OCI-LY3 (cell line): ENCODE results near the gene ANKRD18B.
"Not testable (repeated sequence)": the region's sequence is repeated elsewhere in the genome, so short reads cannot be mapped to it uniquely, and the experiment has no call there.

Source experiments
- H2AFZ ChIP-seq: fragments of 200-600, 300-600 bp; shearing (Covaris generic); 2 replicates; pipeline ENCODE4 v1.6.0; 2014; ENCODE audit warnings: antibody characterized with exemption, low read depth, low read length
- H3K27ac ChIP-seq: fragments of 200-600, 300-600 bp; sonication (generic); 2 replicates; pipeline ENCODE4 v1.5.1; 2014; ENCODE audit warnings: mild to moderate bottlenecking, low read length, moderate library complexity, mixed read lengths
- H3K27me3 ChIP-seq: fragments of 200-600, 300-600 bp; sonication (generic); 2 replicates; pipeline ENCODE4 v1.6.1; 2014; ENCODE audit warnings: low read depth, low read length, mixed read lengths
- H3K36me3 ChIP-seq: fragments of 200-600, 300-600 bp; sonication (generic); replicated peaks from 2 replicates; pipeline ENCODE3; 2014; ENCODE audit warnings: low read depth, low read length, mixed read lengths
- H3K4me1 ChIP-seq: fragments of 300-600, 200-600 bp; sonication (generic); 2 replicates; pipeline ENCODE4 v1.6.1; 2014; ENCODE audit warnings: low read length, mixed read lengths
- H3K4me2 ChIP-seq: fragments of 200-600, 300-600 bp; sonication (generic); 2 replicates; pipeline ENCODE4 v1.6.1; 2014; ENCODE audit warnings: low read length, mixed read lengths
- H3K4me3 ChIP-seq: fragments of 300-600, 200-600 bp; sonication (generic); 2 replicates; pipeline ENCODE4 v1.5.1; 2014; ENCODE audit warnings: antibody characterized with exemption, mild to moderate bottlenecking, low read length, moderate library complexity
- H3K79me2 ChIP-seq: fragments of 300-600, 200-600 bp; shearing (Covaris generic); 2 replicates; pipeline ENCODE4 v1.6.1; 2014; ENCODE audit warnings: mild to moderate bottlenecking, low read length, mixed read lengths
- H3K9ac ChIP-seq: fragments of 300-600, 200-600 bp; shearing (Covaris generic); 2 replicates; pipeline ENCODE4 v1.6.0; 2014; ENCODE audit warnings: mild to moderate bottlenecking, low read length, moderate library complexity
- H3K9me3 ChIP-seq: fragments of 200-600, 300-600 bp; shearing (Covaris generic); 2 replicates; pipeline ENCODE4 v1.6.1; 2014; ENCODE audit warnings: low read length, mixed read lengths; ENCODE audit not compliant: insufficient read depth
- H4K20me1 ChIP-seq: fragments of 200-600, 300-600 bp; sonication (generic); 2 replicates; pipeline ENCODE4 v1.6.1; 2016; ENCODE audit warnings: low read length, mixed read lengths; ENCODE audit not compliant: insufficient read depth
- CTCF ChIP-seq: fragments of 200-600, 300-600 bp; sonication (generic); IDR thresholded peaks from 2 replicates; pipeline ENCODE4 v1.5.1; 2014; ENCODE audit warnings: antibody characterized with exemption, low read length, low read depth
- EZH2phosphoT487 ChIP-seq: fragments of 200-600 bp; shearing (Covaris generic); IDR thresholded peaks from 2 replicates; pipeline ENCODE4 v1.6.1; 2018; ENCODE audit warnings: antibody characterized with exemption, mixed run types, low read depth

Gene ANKRD18B

GRCh38 chr9:33535541-33535940, 11.5 kb downstream of the ANKRD18B start:
- Histone ChIP-seq H3K4me3 (no peak overlapping the region), H3K27ac (no peak overlapping the region)
- TF ChIP-seq CTCF = no peak
- TF ChIP-seq EZH2phosphoT487 = no peak

GRCh38 chr9:33543463-33543862, 19.4 kb downstream of the ANKRD18B start:
- H3K4me3 ChIP-seq, H3K4me1 ChIP-seq, H3K9ac ChIP-seq, H3K36me3 ChIP-seq, H3K4me2 ChIP-seq, H3K9me3 ChIP-seq, H3K27me3 ChIP-seq, H3K27ac ChIP-seq, H4K20me1 ChIP-seq, H2AFZ ChIP-seq, H3K79me2 ChIP-seq: not testable (repeated sequence)

More at GRCh38 chr9:33535541-33535940, 11.5 kb downstream of the ANKRD18B start:
- no peaks in the 10 kb centered on the region for H3K4me1 ChIP-seq
- peaks cover 4% of the 10 kb centered on the region; the same call in 1 of the 2 replicates for H3K27me3 ChIP-seq
- H3K36me3 ChIP-seq = no peaks in the 10 kb centered on the region
- H3K9ac ChIP-seq = no peak overlapping the region
- H3K4me2 ChIP-seq = no peak overlapping the region
- no peaks in the 10 kb centered on the region for H3K79me2 ChIP-seq
- H4K20me1 ChIP-seq = no peaks in the 10 kb centered on the region
- H3K9me3 ChIP-seq = no peaks in the 10 kb centered on the region
- H2AFZ ChIP-seq = no peak overlapping the region

- not testable (repeated sequence) for H3K9me3 ChIP-seq, H4K20me1 ChIP-seq, H3K79me2 ChIP-seq, H2AFZ ChIP-seq, H3K4me1 ChIP-seq, H3K4me2 ChIP-seq, H3K27me3 ChIP-seq, H3K36me3 ChIP-seq, H3K27ac ChIP-seq, H3K4me3 ChIP-seq, H3K9ac ChIP-seq
These were observed 21.7 kb downstream of the ANKRD18B start for GRCh38 chr9:33545715-33546114.

- H3K79me2 ChIP-seq, H3K4me3 ChIP-seq, H2AFZ ChIP-seq, H3K27ac ChIP-seq, H3K36me3 ChIP-seq, H3K9me3 ChIP-seq, H3K4me1 ChIP-seq, H3K9ac ChIP-seq, H4K20me1 ChIP-seq, H3K4me2 ChIP-seq, H3K27me3 ChIP-seq: not testable (repeated sequence)
These were observed 24.8 kb downstream of the ANKRD18B start for GRCh38 chr9:33548816-33549215.

GRCh38 chr9:33549418-33549817, 25.4 kb downstream of the ANKRD18B start:
- not testable (repeated sequence) for H3K4me2 ChIP-seq, H3K4me3 ChIP-seq, H4K20me1 ChIP-seq, H3K27me3 ChIP-seq, H3K79me2 ChIP-seq, H2AFZ ChIP-seq, H3K27ac ChIP-seq, H3K4me1 ChIP-seq, H3K9me3 ChIP-seq, H3K9ac ChIP-seq, H3K36me3 ChIP-seq

- not testable (repeated sequence) for H3K4me2 ChIP-seq, H4K20me1 ChIP-seq, H3K27ac ChIP-seq, H3K4me3 ChIP-seq, H3K36me3 ChIP-seq, H3K4me1 ChIP-seq, H2AFZ ChIP-seq, H3K27me3 ChIP-seq, H3K9me3 ChIP-seq, H3K9ac ChIP-seq, H3K79me2 ChIP-seq
These were observed 27.1 kb downstream of the ANKRD18B start for GRCh38 chr9:33551183-33551582.

GRCh38 chr9:33552315-33552725, 28.3 kb downstream of the ANKRD18B start:
- H4K20me1 ChIP-seq = not testable (repeated sequence)

GRCh38 chr9:33560217-33560616, 36.2 kb downstream of the ANKRD18B start:
- not testable (repeated sequence) for H2AFZ ChIP-seq, H3K27me3 ChIP-seq, H3K9me3 ChIP-seq, H3K4me2 ChIP-seq, H3K4me1 ChIP-seq, H4K20me1 ChIP-seq, H3K27ac ChIP-seq, H3K79me2 ChIP-seq, H3K4me3 ChIP-seq, H3K36me3 ChIP-seq, H3K9ac ChIP-seq

More at GRCh38 chr9:33552315-33552725, 28.3 kb downstream of the ANKRD18B start:
- H3K27me3 ChIP-seq, H3K4me2 ChIP-seq, H3K9me3 ChIP-seq, H3K4me3 ChIP-seq, H3K36me3 ChIP-seq, H3K4me1 ChIP-seq, H3K9ac ChIP-seq, H3K27ac ChIP-seq, H2AFZ ChIP-seq, H3K79me2 ChIP-seq: not testable (repeated sequence)

GRCh38 chr9:33562196-33562595, 38.1 kb downstream of the ANKRD18B start:
- not testable (repeated sequence) for H3K27ac ChIP-seq, H3K4me3 ChIP-seq, H3K79me2 ChIP-seq, H4K20me1 ChIP-seq, H3K9ac ChIP-seq, H3K9me3 ChIP-seq, H3K36me3 ChIP-seq, H3K4me1 ChIP-seq, H3K4me2 ChIP-seq, H3K27me3 ChIP-seq, H2AFZ ChIP-seq
